LNCaP clone FGC (cell line): Measurements from ENCODE around the gene MRPS10.
"Not testable (repeated sequence)": the region's sequence is repeated elsewhere in the genome, so short reads cannot be mapped to it uniquely, and the experiment has no call there.

ENCODE experiments used
- DNase-seq: peaks from one replicate; pipeline ENCODE4 v3.0.0-alpha.2; 2011; ENCODE audit warnings: low read depth
- H3K4me3 ChIP-seq: 2 replicates; pipeline ENCODE4 v1.5.1; 2011; ENCODE audit warnings: mild to moderate bottlenecking, low read depth, low read length, control low read depth
- CTCF ChIP-seq: IDR thresholded peaks from 2 replicates; pipeline ENCODE4 v1.5.1; 2012; ENCODE audit warnings: mild to moderate bottlenecking; ENCODE audit not compliant: control insufficient read depth, insufficient read depth; ENCODE audit errors: extremely low read depth

MRPS10 gene

GRCh38 chr6:42177514-42178364, 39.9 kb downstream of the MRPS10 start:
- no peak for DNase-seq
- H3K4me3 ChIP-seq = no peak overlapping the region
- TF ChIP-seq CTCF = no peak

GRCh38 chr6:42176981-42177380, 40.7 kb downstream of the MRPS10 start:
- no peak for TF ChIP-seq CTCF
- H3K4me3 ChIP-seq = no peak overlapping the region
- DNase-seq = no peak

- DNase-seq = no peak
- no peak overlapping the region for H3K4me3 ChIP-seq
- TF ChIP-seq CTCF = 0 out of 2 replicates have a peak, but pooled peaks have one; percentile 12
Observed at GRCh38 chr6:42175860-42176259, 41.8 kb downstream of the MRPS10 start.

GRCh38 chr6:42173101-42173500, 44.6 kb downstream of the MRPS10 start, which contains the start of gene GUCA1A:
Gene GUCA1A, plus strand, starts transcription at chr6:42173364. Its CDS starts 250 bp downstream, at chr6:42173614.
- no peak for TF ChIP-seq CTCF
- no peak within 1 kb of the TSS for H3K4me3 ChIP-seq
- no peak for DNase-seq

- DNase-seq = no peak
- no peak for TF ChIP-seq CTCF
- H3K4me3 ChIP-seq = no peak overlapping the region
Observed at GRCh38 chr6:42171813-42172581, 45.7 kb downstream of the MRPS10 start.

- not testable (repeated sequence) for DNase-seq, H3K4me3 ChIP-seq
Observed at GRCh38 chr6:42169780-42170179, 47.9 kb downstream of the MRPS10 start.

GRCh38 chr6:42168650-42169049, 49.0 kb downstream of the MRPS10 start:
- TF ChIP-seq CTCF = no peak
- DNase-seq = no peak
- no peak overlapping the region for H3K4me3 ChIP-seq
